Heart left ventricle (tissue), 13 donors: ENCODE data around the gene VPS37C.

Experiments
- POLR2A ChIP-seq, 2 donors: fragments of 450-650 bp; IDR thresholded peaks; one replicate each; pipeline ENCODE4 v1.6.1; 2017; ENCODE audit warnings: antibody characterized with exemption in 2 of 2, mild to moderate bottlenecking in 2 of 2, moderate library complexity in 2 of 2
- TF ChIP-seq, protein P1 (sequence below), 12 donors: fragments of 200-600 bp; sonication (generic) in 4 of 12; IDR thresholded peaks; one replicate each; pipeline versions ENCODE4 v1.5.0 to v1.8.0; 2018 to 2022; ENCODE audit warnings: antibody characterized with exemption in 12 of 12, mild to moderate bottlenecking in 5 of 12
- donor health status: ischemic (EF 13 %, LVEDD 7.1; RV severe dilation, severe dysfunction).
- donor health status: DM: no; HTN: yes; CAD: no.
- donor health status: DM: no; HTN: no; CAD: no.
- donor health status: ischemic (EF 25% LVEDD 6.9; RV normal size, moderate dysfunction).
- donor health status: ischemic (EF 25% LVEDD 5.7; RV mildly dilated, moderate dysfunction).
- donor health status: ischemic (EF 35%, LVEDD 5.7; RV mildly dilated, moderate dysfunction).
- donor health status: nonischemic (EF 11% LVEDD 7.7; RV severe dilation, severe dysfunction).
- donor health status: DM: yes; HTN: yes; CAD: no.
- donor health status: PGD.
- donor health status: ischemic (EF 29% LVEDD 5.4; RV normal size, mild dysfunction).
- donor health status: nonischemic (EF 23%, LVEDD 6.1; RV moderate dilation, normal function).

DNA sequence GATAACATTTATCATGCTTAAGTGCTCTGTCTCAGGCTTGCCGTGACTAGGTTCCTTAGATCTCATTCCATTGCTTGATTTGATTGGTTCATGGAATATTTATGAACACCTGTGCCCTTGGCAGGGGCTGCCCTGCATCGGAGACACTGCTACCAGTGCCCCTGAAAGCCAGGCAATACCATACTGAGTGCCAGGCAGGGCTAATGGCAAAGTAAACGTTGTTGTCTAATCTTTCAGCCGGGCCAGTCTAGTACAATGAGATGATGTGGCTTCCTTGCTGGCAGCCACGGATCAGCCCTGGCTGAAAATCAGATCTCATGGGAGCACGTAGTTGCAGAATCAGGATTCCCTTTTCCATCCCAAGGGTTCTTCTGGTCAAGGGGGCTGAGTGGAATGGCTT is 37.1 kb upstream of the VPS37C start:
- TF ChIP-seq POLR2A (IDR thresholded peaks at IDR 0.05): no peak
- TF ChIP-seq, protein P1, sequence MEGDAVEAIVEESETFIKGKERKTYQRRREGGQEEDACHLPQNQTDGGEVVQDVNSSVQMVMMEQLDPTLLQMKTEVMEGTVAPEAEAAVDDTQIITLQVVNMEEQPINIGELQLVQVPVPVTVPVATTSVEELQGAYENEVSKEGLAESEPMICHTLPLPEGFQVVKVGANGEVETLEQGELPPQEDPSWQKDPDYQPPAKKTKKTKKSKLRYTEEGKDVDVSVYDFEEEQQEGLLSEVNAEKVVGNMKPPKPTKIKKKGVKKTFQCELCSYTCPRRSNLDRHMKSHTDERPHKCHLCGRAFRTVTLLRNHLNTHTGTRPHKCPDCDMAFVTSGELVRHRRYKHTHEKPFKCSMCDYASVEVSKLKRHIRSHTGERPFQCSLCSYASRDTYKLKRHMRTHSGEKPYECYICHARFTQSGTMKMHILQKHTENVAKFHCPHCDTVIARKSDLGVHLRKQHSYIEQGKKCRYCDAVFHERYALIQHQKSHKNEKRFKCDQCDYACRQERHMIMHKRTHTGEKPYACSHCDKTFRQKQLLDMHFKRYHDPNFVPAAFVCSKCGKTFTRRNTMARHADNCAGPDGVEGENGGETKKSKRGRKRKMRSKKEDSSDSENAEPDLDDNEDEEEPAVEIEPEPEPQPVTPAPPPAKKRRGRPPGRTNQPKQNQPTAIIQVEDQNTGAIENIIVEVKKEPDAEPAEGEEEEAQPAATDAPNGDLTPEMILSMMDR (IDR thresholded peaks at IDR 0.05): no peak
